HepG2 (cell line): Measurements from ENCODE around the gene STXBP5L. TPM values are rescaled to one million over a fixed set of nuclear protein-coding genes. Genes with fewer than 3 reads are reported as not detected.

Experiments used
- ATAC-seq: fragments of 200-7000 bp; cut with Tn5 transposase; 3 replicates; pipeline ENCODE4 v1.9.1; 2020; ENCODE audit warnings: mild to moderate bottlenecking, moderate library complexity
- BruUV-seq: library from RNA; stranded (reverse); fragments of 400-500 nt; replicated peaks from 2 replicates; lab custom pipeline; 2021; lab: Mats Ljungman, UMichigan
- CTCF ChIA-PET: fragments of 300-600 bp; formaldehyde crosslinking; extraction: SDS; loops from one replicate; lab custom pipeline; 2021; ENCODE audit warnings: low total read pairs, inconsistent platforms, low intra/inter-chr PET ratio; lab: Yijun Ruan, JAX
- POLR2A ChIA-PET: fragments of 350-600 bp; sonication (Branson Sonifier 250); formaldehyde crosslinking; loops from one replicate; lab custom pipeline; 2020; ENCODE audit warnings: antibody characterized with exemption, inconsistent platforms; lab: Yijun Ruan, JAX
- DNase-seq: peaks from one replicate; pipeline ENCODE4 v3.0.0-alpha.2; 2015; ENCODE audit warnings: low spot score
- FAIRE-seq: peaks from 3 replicates; lab custom pipeline; 2011; peaks lifted over from hg19 to GRCh38; lab: Jason Lieb, UNC
- H2AFZ ChIP-seq: one replicate; pipeline ENCODE4 v1.6.1; 2011; ENCODE audit warnings: low read length, inconsistent platforms
- H3K27ac ChIP-seq: fragments of 300-600 bp; 3 replicates; pipeline ENCODE4 v1.8.0; 2011; ENCODE audit warnings: mixed run types, mild to moderate bottlenecking, mixed read lengths, low read length, inconsistent platforms; ENCODE audit not compliant: insufficient read depth; ENCODE audit errors: extremely low read length
- H3K27me3 ChIP-seq, 2 experiments: fragments of 200-600 bp in 1 of 2; 2 replicates in 1 of 2; 3 replicates in 1 of 2; pipeline versions ENCODE4 v1.6.0 to v1.8.0; 2011; ENCODE audit warnings: low read length in 2 of 2, mild to moderate bottlenecking in 2 of 2, moderate library complexity in 2 of 2, inconsistent platforms in 1 of 2; ENCODE audit not compliant: insufficient read depth in 2 of 2, control insufficient read depth in 1 of 2
- H3K36me3 ChIP-seq, 2 experiments: fragments of 200-600 bp in 1 of 2; replicated peaks in 1 of 2; 2 replicates in 1 of 2; 3 replicates in 1 of 2; pipeline versions ENCODE4 v1.5.1 to v1.8.0; 2011; ENCODE audit warnings: low read length in 2 of 2, inconsistent platforms in 1 of 2; ENCODE audit not compliant: insufficient read depth in 2 of 2, control insufficient read depth in 1 of 2
- H3K4me1 ChIP-seq: 2 replicates; pipeline ENCODE4 v1.5.1; 2012; ENCODE audit warnings: low read length, inconsistent platforms; ENCODE audit not compliant: insufficient read depth
- H3K4me2 ChIP-seq: 2 replicates; pipeline ENCODE4 v1.6.0; 2011; ENCODE audit warnings: low read depth, low read length, inconsistent platforms
- H3K4me3 ChIP-seq, 3 experiments: fragments of 200-600 bp in 1 of 3; sonication (generic), shearing (Covaris generic) in 1 of 3; replicated peaks in 1 of 3; 2 replicates each; pipeline ENCODE4 v1.5.1; 2011 to 2016; ENCODE audit warnings: low read length in 3 of 3, inconsistent platforms in 2 of 3, low read depth in 2 of 3, mild to moderate bottlenecking in 2 of 3, control low read depth in 1 of 3, mixed read lengths in 1 of 3; ENCODE audit not compliant: insufficient read depth in 1 of 3
- H3K79me2 ChIP-seq: one replicate; pipeline ENCODE4 v1.6.1; 2011; ENCODE audit warnings: low read length, inconsistent platforms; ENCODE audit not compliant: insufficient read depth
- H3K9ac ChIP-seq: 2 replicates; pipeline ENCODE4 v1.6.0; 2011; ENCODE audit warnings: mild to moderate bottlenecking, low read depth, low read length, inconsistent platforms; ENCODE audit not compliant: insufficient read depth
- H3K9me3 ChIP-seq: 2 replicates; pipeline ENCODE4 v1.5.1; 2012; ENCODE audit warnings: mild to moderate bottlenecking, low read length
- H4K20me1 ChIP-seq: 2 replicates; pipeline ENCODE4 v1.6.0; 2011; ENCODE audit warnings: inconsistent platforms, mild to moderate bottlenecking, low read length, moderate library complexity; ENCODE audit not compliant: insufficient read depth
- CENPT ChIP-seq: sonication (generic); formaldehyde crosslinking; IDR thresholded peaks from 2 replicates; pipeline ENCODE4 v1.8.0; 2022; ENCODE audit warnings: low read depth, mild to moderate bottlenecking, moderate library complexity, missing genetic modification reagents
- EED ChIP-seq: sonication (generic); formaldehyde crosslinking; IDR thresholded peaks from 2 replicates; pipeline ENCODE4 v1.5.0; 2020; ENCODE audit warnings: mild to moderate bottlenecking, missing genetic modification reagents
- NFRKB ChIP-seq: fragments of 450-650 bp; IDR thresholded peaks from 2 replicates; pipeline ENCODE4 v1.6.1; 2017
- NKX3-1 ChIP-seq: sonication (generic); formaldehyde crosslinking; IDR thresholded peaks from 2 replicates; pipeline ENCODE4 v1.5.0; 2020; ENCODE audit warnings: missing genetic modification reagents
- PRPF4 ChIP-seq: fragments of 200-400 bp; formaldehyde crosslinking; IDR thresholded peaks from 2 replicates; pipeline ENCODE4 v1.6.1; 2016; ENCODE audit warnings: low read length, low read depth; ENCODE audit not compliant: poor library complexity, severe bottlenecking
- SP4 ChIP-seq: sonication (generic); formaldehyde crosslinking; IDR thresholded peaks from 2 replicates; pipeline ENCODE4 v1.8.1; 2023; ENCODE audit warnings: mild to moderate bottlenecking, missing genetic modification reagents
- U2AF2 ChIP-seq: fragments of 200-400 bp; formaldehyde crosslinking; IDR thresholded peaks from 2 replicates; pipeline ENCODE4 v1.6.1; 2017; ENCODE audit warnings: low read depth, mild to moderate bottlenecking, low read length
- ZNF367 ChIP-seq: sonication (generic); formaldehyde crosslinking; IDR thresholded peaks from 2 replicates; pipeline ENCODE4 v1.4.0; 2020; ENCODE audit warnings: missing genetic modification reagents, borderline replicate concordance
- ZNF570 ChIP-seq: sonication (generic); formaldehyde crosslinking; IDR thresholded peaks from 2 replicates; pipeline ENCODE4 v1.4.0; 2020; ENCODE audit warnings: mild to moderate bottlenecking, missing genetic modification reagents, borderline replicate concordance
- ZNF766 ChIP-seq: sonication (generic); formaldehyde crosslinking; IDR thresholded peaks from 2 replicates; pipeline ENCODE4 v1.5.0; 2020; ENCODE audit warnings: missing genetic modification reagents, borderline replicate concordance
- WGBS: methylation state at CpG from one replicate; pipeline ENCODE4 v1.1.6; 2017; ENCODE audit warnings: low lambda C conversion rate; 5-methylcytosine and 5-hydroxymethylcytosine counted together
- in situ Hi-C: cut with HindIII; loops from 2 replicates; pipeline ENCODE4 v1.10.0; 2017; ENCODE audit warnings: low pct_unique_long_range_greater_than_20kb; ENCODE audit not compliant: extremely low pct_ligation_motif_present
- intact Hi-C: fragments of 100-400 bp; cut with micrococcal nuclease; formaldehyde crosslinking; loops from one replicate; pipeline ENCODE4 v1.10.0; 2022; ENCODE audit not compliant: unreplicated experiment
- polyA plus RNA-seq, 8 experiments: library from polyadenylated mRNA; depleted of rRNA in 3 of 8; stranded (reverse) in 7 of 8; unstranded in 1 of 8; fragments of >200 nt; fragmentation: Illumina TruSeq in 4 of 8; extraction: Trizol in 4 of 8; gene quantifications; 2 replicates each; pipeline versions ENCODE4 v1.2.1 to v1.2.3, GENCODE V29; 2011 to 2016; ENCODE audit warnings: low read depth in 4 of 8, missing spikeins in 1 of 8, mixed read lengths in 1 of 8; ENCODE audit not compliant: insufficient read depth in 1 of 8
- total RNA-seq, 5 experiments: library from RNA; depleted of rRNA; stranded (reverse); fragments of >200 nt; fragmentation: Illumina TruSeq; extraction: Trizol; gene quantifications; 2 replicates each; pipeline ENCODE4 v1.2.3, GENCODE V29; 2016; ENCODE audit warnings: low read depth in 1 of 5
- TF ChIP-seq, protein P1 (sequence below): sonication (generic); formaldehyde crosslinking; IDR thresholded peaks from 2 replicates; pipeline ENCODE4 v1.4.0; 2020; ENCODE audit warnings: missing genetic modification reagents, borderline replicate concordance

Gene STXBP5L
- total and polyA plus RNA-seq, 2 of the 13 experiments (the other 11 are each of a cell fraction or from before 2014, with no cell fraction given): not detected

GRCh38 chr3:121165397-121165837, 257.4 kb downstream of the STXBP5L start:
- H3K27me3 ChIP-seq: no peaks in the 10 kb centered on the region
- FAIRE-seq (no peak), ATAC-seq (no peak), DNase-seq (no peak)
- no peaks in the 10 kb centered on the region for H3K9me3 ChIP-seq
- intact Hi-C loops (no loop called here), in situ Hi-C loops (no loop called here)
- no peaks in the 10 kb centered on the region for H3K4me1 ChIP-seq
- H3K36me3 ChIP-seq: no peaks in the 10 kb centered on the region
- no peak overlapping the region for H3K9ac ChIP-seq
- no peak overlapping the region for H3K27ac ChIP-seq
- H3K4me2 ChIP-seq: no peak overlapping the region
- H3K79me2 ChIP-seq: no peaks in the 10 kb centered on the region
- 4% methylated on average over 7 of the region's 7 CpGs for WGBS
- H3K4me3 ChIP-seq: no peak overlapping the region
- no peaks in the 10 kb centered on the region for H4K20me1 ChIP-seq
- no peak overlapping the region for H2AFZ ChIP-seq
- ChIA-PET CTCF (no interaction called here), POLR2A (no interaction called here)
- TF ChIP-seq ZNF766 (CRISPR knock-in tag) (no peak), SP4 (CRISPR knock-in tag) (no peak), NKX3-1 (CRISPR knock-in tag) (no peak), ZNF367 (CRISPR knock-in tag) (no peak), NFRKB (no peak), ZNF570 (CRISPR knock-in tag) (no peak), CENPT (CRISPR knock-in tag) (no peak), U2AF2 (no peak), PRPF4 (no peak), EED (CRISPR knock-in tag) (no peak)
- TF ChIP-seq, protein P1, sequence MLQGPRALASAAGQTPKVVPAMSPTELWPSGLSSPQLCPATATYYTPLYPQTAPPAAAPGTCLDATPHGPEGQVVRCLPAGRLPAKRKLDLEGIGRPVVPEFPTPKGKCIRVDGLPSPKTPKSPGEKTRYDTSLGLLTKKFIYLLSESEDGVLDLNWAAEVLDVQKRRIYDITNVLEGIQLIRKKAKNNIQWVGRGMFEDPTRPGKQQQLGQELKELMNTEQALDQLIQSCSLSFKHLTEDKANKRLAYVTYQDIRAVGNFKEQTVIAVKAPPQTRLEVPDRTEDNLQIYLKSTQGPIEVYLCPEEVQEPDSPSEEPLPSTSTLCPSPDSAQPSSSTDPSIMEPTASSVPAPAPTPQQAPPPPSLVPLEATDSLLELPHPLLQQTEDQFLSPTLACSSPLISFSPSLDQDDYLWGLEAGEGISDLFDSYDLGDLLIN (CRISPR knock-in tag): no peak
- no TSS peak for BruUV-seq
